ENCODE data around the gene TUG1.
A peak's percentile ranks its signal among the peaks of the same experiment; 100 is the strongest.

Gene TUG1

DNA sequence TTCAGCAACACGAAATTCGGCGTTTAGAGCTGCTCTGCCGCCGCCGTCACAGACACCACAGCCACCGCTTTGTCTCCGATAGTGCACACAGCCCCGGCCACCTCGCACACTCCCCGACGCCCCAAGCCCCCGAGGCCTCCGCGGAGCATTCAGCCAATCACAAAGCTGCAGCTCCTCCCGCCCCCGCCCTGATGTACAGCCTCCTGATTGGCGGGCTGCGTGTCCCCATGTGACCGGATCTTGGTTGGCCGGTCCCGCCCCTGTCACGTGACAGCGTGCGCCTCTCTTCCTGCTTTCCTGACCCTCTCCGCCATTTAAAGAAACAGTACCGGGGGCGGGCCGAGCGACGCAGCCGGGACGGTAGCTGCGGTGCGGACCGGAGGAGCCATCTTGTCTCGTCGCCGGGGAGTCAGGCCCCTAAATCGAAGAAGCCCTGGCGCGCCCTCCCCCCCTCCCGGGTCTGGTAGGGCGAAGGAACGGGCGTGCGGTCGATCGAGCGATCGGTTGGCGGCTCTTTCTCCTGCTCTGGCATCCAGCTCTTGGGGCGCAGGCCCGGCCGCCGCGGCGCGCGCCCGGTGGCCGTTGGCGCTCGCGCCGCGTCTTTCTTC lies at the start of gene TUG1:
TSS of gene TUG1 (plus strand) at position 342 of the 608 bp plus-strand sequence.
- peak; percentile 98 for DNase-seq

DNA sequence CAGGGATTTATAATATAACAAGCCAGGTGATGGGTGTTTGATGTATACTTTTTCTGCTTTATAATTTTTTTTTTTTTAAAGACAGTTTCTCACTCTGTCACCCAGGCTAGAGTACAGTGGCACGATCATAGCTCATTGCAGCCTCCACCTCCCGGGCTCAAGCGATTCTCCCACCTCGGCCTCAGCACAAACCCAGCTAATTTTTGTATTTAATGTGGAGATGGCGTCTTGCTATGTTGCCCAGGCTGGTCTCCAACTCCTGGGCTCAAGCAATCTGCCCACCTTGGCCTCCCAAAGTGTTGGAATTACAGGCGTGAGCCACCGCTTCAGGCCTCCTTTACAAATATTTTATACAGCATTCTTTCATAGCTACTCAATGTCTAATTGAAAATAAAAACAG lies 49.1 kb upstream of the TUG1 start:
- no peak for DNase-seq

DNA sequence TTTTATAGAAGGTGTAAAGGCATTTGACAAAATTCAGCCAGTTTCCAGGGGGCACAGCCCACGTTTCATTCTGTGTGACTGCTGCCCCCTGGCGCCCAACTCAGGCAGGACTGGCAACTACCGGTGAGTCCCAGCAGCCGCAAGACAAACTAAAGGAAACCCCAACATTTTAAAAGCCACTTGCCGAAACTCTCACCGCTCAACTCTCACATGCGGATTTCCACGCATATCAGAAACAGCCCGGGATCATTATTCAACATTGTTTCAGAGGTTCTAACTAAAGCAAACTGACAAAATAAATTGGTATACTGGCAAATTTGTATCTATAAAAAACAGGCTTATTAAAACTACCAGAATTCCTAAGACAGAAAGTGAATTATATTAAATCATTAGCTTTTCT lies 48.7 kb upstream of the TUG1 start:
- DNase-seq, result peak; percentile 29

DNA sequence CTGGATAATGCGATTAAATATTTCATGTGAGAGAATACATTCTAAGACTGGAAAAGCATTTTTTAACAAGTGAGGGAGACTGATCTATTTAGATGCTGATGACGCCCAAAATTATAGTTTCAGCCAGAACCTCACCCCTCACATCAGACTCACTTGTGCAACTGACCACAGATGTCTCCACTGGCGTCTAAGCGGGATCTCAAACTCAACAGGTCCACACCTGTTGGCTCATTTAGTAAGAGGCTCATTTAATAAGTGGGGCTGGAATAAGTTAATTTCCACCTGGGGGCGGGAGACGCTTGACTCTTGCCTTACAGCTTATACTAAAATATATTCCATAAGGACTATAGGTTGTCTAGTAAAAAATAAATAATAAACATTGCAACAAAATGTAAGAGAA lies 48.0 kb upstream of the TUG1 start:
- DNase-seq, result no peak

DNA sequence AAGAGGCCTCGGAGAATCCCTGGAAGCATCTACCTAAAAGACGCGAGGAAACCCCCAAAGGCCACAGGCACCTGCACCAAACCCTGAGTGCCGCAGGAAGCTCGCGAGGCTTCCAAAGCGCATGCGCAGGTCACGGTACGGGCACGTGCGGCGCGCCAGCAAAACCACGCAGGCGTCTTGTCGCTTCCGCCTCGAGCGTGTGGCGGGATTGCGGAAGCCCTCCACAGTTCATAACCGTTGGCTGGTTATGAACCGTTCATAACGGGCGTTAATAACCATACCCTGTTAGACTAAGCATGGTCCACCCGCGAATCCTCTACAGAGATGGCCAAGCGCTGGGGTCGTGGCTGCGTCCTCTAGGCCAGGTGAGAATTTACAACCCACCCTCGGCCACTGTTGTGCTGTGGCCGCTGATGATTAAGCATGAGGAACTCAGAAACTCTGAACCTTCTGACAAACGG lies 46.9 kb upstream of the TUG1 start:
- DNase-seq, result no peak

DNA sequence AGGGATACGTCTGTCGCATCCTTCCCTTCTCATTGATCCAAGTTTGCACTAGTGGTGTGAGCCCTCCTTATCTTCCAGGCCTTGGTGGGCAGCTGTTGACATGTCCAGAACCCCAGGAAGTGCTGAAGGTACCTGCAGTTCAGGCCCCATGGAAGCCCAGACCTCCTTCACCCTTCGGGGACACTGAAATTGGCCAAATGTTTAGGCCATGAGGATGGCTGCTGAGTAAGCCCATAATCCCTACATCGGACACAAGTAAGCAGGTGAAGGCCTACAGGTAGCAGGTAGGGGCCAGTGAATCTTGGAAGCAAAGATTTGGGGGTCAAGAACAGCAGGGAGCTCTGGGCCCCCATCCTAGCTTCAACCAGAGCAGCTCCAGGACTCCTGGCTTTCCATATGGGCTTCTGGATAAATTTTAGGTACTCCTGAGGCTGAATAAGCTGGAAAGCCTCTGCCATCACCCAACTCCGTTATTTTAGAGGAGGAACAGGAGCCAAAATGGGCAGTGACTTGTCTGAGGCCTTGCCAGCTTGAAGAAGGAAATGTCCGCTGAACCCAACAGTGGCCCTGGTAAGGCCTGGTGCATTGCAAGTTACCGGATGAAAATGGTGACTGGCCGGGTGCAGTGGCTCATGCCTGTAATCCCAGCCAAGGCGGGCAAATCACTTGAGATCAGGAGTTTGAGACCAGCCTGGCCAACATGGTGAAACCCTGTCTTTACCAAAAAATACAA lies 45.7 kb upstream of the TUG1 start:
- DNase-seq, result no peak

DNA sequence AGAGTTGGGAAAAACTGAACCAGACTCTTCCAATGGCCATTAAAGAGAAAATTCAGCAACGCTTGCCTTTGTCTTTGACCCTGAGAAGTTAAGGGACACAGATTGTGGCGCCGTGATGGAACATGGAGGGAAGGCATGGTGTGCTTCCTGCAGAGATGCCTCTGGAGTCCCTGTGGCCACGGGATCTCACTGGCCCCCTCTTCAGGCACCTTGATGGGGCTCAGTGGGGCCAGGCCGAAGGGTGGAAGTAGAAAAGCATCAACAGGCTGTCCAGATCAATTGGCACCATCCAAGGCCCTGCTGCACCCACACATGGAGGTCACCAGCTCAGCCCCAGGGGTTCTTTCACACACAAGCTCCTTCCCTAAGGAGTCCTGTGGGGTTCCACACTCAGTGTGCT lies 43.4 kb upstream of the TUG1 start:
- no peak for DNase-seq

DNA sequence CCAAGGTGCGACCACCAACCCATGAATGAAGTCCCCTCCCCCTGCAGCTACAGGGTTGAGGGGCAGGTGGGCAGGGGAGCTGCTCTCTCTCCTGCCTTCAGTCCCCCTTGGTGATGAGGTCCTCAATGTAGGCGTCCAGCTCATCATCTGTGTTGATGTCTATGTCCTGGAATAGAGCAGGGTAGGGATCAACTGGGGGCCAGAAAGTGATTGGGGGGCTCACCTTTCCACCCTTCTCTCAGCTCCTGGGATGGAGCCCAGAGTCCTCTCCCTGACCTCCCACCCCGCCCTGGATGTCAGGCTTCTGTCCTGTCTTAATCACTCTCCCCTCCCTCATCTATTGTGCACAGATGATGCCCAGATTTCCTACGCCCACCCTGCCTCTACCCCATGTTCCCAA lies 42.4 kb upstream of the TUG1 start:
- DNase-seq, result no peak

DNA sequence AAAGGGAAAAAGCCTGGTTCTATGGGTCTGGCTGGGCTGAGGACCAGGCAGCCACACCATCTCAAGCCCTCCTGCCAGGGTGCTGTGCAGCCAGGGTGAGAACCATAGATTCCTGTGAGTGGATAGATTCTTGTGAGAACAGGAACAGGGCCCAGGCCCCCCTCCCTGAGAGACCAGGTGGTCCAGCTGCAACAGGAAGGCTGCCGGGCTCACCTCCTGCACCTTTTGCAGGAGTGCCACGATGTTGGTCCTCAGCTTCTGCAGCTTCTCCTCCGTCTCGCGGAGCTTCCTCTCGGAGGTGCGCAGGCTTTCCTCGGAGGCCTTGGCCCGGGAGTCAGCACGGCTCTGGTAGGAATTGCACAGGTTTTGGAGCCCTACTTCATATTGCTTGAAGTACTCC lies 41.3 kb upstream of the TUG1 start:
- no peak for DNase-seq

DNA sequence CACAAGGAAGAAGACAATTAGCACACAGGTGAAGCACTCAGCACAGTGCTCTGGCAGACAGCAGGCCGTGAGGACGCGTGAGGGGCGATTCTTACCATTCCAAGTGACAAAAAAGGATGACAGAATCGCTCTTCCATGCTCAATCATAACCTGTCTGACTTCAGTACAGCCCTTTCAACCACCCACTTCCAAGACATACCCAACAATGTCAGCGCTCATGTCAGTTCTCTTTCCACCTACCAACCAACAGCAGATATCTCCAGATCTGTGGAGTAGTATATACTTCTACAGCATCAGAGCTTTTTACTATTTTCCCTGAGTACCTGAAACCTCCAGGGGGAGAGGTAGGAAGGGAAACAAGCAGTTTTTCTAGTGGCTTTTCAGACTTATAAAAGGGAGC lies 40.7 kb upstream of the TUG1 start:
- no peak for DNase-seq

DNA sequence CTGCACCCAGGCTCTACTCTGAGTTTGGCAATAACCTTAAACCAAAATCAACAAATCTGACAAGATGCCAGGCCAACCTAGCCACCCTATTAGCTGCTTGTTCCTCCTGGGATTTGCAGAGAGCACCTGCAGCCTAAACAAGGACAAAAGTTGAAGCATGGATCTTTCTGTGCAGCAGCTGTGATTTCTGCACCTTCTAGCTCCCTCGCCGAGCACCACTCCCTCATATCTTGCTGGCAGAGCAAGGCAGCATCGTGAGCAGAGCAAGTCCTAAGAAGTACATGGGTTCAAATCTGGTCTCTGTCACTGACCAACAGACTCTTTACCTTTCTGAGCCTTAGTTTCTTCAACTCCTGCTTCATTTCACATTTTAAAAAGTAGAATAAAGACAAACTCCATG lies 38.8 kb upstream of the TUG1 start:
- no peak for DNase-seq

DNA sequence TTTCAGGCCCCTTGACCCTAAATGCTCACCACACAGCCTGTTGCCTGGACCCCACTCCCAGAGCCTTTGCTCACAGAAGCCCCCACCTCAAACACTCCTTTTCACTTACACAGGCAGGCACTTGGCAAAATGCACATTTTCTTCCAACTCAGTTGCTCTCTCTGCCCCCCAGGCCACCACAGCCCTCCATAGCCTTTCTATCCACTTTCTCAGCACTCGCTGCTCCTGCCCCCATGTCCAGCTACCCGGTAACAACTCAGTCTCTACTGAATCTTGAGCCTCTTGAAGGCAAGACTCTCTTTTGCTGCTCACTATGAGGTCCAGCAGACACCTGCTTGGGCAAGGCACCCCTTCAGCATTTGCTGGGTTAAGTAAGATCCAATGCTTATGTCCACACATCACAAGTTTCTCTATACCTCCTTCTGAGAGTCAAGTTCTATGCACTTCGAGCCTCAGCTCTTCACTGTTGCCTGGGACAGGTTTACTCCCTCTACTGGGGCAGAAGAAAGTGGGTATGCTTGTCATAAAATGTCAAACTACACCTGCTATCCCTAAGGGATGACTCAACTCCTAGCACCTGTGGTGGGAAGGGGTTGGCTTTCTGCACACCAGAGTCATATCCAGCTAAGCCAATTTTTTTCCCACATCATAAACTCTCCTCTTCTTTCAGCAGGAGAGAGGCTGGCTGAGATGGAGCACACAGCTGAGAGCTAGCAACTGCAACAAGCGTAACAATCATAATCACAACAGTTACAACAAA lies 37.3 kb upstream of the TUG1 start:
- DNase-seq, result no peak

DNA sequence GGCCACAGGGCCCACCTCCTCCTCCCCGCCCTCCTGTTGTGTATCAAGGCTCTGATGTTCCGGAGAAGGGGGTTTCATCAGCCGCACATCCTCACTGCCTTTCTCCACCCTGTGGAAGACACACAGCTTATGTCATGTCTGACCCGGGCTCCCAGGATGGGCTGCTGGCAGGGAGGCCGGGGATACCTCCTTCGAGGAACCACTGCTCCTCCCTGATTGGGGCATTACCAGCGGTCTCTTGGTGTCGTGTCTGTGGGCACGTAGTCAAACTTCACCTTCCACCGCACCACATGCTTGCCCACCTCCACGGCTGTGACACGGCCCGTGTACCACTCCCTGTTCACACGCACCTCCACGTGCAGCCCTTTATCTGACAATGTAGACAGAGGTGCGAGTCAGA lies 36.4 kb upstream of the TUG1 start:
- DNase-seq, result no peak

DNA sequence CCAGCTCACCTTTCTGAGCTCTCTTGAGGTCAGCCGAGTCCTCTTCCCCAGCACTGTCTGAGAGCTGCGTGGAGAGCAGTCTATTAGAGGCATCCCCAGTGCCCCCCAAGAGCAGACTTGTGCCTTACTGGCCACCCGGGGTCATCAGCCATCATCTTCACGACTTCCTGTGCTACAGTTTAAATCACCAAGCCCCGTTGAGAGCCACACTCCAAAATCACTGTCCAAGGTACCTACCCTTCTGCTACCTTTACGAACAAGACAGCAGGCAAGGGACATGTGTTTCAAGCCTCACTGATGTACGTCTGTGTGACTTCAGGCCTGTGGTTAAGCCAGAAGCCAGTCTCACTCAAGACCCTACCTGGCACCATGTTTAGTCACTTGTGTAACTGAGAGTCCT lies 35.6 kb upstream of the TUG1 start:
- DNase-seq, result no peak

DNA sequence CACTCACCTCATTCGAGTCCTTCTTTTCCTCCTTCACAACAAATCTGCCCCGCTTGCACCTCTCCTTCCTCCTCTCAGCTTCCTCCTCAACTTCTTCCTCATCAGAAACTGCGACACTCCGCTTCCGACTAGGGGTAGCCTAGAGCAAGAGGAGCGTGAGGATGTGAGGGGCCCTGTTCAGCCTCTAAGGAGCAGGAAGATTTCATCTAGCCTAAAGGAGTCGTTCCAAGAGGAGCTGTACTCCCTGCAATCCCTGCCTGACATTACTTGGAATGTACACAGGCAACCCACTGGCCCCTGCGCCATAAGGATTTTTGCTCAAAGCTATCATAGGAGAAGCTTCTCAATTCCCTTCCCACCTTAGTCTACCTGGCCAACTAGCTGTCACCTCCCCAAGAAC lies 35.0 kb upstream of the TUG1 start:
- DNase-seq, result no peak

DNA sequence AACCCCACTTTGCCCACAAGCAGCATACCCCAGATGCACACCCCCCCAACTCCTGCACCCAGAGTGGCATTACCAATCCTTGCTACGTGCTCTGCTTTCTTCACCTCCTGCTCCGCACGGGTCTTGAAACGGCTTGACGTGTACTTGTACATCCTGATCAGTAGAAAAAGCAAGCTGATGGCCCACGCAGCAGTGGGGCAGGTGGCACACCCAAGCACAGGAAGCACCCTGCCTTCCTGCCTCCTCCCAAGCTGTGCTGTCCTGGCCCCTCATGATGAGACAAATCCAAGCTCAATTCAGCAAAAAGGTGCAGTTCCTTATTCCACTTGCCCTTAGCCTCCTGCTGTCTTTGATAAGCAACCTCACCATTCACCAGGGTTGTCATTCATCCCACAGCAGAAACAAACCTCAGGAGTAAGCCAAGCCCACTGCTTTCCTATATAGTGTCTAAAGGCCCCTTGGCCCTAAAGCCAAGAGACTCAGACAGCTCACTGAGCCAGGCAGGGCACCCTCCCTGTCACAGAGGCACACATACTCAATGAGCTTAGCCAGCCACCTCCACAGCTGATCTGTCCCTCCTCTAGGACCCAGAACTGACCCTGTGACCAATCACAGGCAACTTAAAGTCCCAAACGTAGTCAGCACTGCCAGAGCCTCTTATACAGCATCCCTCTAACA lies 28.2 kb upstream of the TUG1 start:
- no peak for DNase-seq

DNA sequence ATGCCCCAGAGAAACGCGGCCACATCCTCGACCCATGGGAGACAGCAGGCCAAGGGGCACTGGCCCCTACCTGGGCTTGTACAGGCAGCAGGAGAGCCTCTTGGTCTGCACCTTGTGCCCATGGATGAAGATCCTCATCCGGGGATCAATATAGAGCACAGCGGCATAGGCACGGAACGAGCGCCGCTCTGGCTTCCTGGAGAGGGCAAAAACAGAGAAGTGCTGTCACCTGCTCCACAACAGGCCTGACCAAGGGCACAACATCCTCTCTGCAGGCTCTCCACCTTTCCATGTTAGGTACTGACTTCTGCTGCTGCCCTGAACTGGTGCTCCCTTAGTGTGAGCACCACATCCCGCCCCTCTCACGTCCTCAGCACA lies 27.7 kb upstream of the TUG1 start:
- DNase-seq, result no peak

DNA sequence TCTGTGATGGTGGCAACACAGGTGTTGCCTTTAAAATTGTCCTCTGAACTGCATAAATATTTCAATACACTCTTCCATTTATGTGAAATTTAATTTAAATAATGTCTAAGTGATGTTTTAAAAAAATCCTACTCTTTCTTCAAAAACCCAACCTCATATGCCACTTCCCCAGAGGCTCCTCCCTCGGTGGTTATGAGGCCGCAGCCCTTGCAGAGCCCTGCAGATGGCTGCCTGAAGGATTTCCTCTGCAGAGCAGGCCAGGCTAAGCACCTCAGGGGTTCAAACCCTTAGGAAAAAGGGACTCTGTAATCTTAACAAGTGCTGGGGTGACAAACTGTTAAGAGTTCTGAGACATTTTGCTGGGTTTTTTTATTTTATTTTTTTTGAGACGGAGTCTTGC lies 25.7 kb upstream of the TUG1 start:
- no peak for DNase-seq

DNA sequence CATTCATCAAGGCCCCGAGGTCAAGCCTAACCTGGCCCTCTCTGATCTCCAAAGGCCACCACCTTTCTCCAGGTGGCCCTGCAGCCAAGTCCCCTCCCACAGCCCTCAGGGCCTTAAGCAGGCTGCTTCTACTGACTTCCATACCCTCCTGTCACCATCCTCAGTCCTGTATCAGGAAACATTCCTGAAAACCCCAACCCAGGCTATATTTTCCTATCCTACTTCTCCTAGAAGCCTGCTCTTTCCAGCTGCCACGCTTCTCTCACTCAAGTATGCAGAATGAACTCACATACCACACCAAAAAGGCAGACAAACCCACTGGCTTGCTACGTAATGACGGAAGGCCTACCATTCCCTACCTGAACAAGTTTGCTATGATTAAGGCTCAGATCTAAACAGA lies 24.1 kb upstream of the TUG1 start:
- DNase-seq, result no peak

DNA sequence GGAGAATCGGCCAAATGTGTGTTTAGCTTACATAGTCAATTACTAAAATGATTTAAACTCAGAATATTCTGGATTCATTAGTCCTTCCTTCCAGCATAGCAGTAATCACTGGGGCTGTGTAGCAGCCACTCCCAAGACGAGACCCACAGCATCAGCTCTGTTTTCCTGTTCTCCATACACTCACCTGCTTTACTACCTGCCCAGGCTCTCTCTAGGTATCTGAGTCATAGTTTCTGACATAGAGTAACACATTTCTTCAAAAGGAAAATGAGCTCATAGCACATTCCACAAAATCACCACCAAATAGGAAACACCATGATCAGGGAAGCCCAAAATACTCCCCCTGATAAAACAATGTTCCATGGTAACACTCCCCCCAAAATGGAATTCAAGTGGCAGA lies 23.4 kb upstream of the TUG1 start:
- DNase-seq, result no peak

DNA sequence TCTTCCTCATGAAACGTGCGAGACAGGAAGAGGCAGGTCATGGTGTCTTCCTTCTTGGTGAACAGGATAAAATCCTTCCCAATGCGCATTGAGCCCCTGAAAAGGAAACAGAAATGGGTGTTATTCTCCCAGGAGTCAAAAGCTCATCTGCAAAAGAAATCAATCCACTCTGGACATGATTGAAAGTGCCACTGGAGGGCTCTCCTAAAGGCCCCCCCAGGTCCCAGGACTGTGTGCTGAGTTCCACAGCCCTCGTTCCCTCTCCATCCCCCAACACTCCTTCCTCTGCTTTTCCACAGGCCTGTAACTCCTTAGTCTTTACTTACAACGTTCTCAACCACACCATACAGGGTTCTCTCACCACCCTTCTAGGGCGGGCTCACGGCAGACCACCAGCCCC lies 22.7 kb upstream of the TUG1 start:
- DNase-seq, result no peak

DNA sequence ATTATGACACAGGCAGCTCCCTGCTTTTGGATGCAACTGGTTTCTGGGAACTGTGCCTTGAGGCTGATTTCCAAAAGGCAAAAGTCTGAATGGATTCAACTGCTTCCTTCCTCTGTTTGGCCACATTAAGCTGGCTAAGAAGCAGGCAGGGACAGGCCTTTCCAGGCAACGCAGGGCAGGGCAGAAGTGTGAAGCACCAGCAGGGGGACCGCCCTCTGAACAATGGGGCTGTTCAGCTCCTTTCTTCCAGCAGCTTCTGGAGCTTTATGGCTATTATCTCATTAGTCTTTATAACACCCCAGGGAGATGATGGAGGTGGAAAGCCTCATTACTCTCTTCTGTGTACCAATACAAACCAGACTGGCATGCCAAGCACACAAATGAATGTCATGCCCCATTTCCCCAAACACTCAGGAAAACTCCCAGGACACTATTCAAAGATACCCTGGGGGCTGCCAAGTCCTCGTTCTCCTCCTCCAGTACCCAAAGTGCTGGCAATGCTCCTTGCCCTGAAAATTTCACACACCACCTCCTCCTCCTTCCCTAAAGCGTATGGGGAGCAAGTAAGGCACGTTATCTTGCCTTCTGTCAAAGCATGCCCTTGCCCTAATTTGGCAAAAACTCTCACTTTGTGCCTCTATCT lies 21.8 kb upstream of the TUG1 start:
- DNase-seq, result peak; percentile 45

DNA sequence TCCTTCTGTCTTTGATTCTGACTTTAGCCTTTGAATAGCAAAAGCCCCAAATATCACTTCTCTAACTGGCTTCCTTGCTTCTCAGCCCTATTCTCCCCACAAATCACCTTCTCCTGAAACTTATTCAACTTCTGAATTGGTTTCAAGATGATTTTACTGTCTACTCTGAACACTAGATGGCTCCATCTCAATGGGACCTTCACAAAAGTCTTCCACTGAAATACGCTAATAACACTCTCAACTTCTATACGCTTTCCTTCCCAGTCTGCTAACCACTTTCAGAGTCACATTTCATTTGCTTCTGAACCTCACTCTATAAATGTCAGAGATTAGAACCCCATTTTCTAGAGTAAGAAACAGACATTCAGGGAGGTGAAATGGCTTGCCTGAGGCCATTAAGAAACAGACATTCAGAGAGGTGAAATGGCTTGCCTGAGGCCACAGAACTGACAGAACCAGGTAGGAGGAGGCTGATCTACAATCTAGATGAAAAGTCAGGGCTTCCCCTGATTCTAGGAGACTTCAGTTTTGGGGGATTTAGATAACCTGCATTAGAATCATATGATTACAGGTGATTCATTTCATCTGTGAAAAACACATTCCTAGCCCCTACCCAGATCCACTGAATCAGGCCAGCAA lies 21.1 kb upstream of the TUG1 start:
- peak; percentile 18 for DNase-seq

All from NCI-H1092 treated with DMSO at 0.1 percent for 48 hours (cell line).